SKM-1 treated with dmso at 0.1 percent for 144 hours (cell line): ENCODE measurements around the gene GRWD1.

ENCODE experiments used
- DNase-seq: peaks from one replicate; lab custom pipeline; 2025; ENCODE audit not compliant: unreplicated experiment; lab: John Stamatoyannopoulos, UW

GRWD1 gene

DNA sequence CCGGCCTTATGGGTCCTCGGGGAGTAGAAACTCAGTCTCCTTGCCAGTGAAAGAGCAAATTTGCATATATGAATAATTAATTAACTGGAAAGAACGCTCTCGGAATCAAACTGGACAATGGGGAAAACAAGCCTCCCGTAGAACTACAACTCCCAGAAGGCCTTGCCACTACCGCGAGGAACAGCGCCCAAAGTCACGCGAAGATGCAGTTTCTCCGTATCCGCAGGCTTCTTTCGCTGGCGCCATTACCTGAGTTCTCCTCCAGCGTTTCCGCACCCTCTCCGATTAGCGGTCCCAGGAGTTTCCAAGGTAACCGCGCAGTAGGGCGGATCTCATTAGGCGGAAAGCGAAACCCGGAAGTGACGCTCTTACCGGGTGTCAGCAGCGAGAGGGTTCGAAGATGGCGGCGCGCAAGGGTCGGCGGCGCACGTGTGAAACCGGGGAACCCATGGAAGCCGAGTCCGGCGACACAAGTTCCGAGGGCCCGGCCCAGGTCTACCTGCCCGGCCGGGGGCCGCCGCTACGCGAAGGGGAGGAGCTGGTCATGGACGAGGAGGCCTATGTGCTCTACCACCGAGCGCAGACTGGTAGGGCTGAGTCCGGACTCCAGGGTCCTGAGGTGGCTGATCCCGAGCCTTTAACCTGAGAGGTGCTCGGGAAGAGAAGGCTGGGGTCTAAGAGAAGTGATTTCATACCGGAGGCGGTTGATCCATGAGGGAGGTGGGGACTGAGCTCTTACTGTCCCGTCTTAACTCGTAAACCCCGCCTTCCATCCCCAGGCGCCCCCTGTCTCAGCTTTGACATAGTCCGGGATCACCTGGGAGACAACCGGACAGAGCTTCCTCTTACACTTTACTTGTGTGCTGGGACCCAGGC lies at the start of gene GRWD1:
Gene GRWD1 (plus strand): TSS at position 378 of the 876 bp plus-strand sequence. CDS start 23 bp downstream, at position 401.
- DNase-seq = peak; percentile 84

DNA sequence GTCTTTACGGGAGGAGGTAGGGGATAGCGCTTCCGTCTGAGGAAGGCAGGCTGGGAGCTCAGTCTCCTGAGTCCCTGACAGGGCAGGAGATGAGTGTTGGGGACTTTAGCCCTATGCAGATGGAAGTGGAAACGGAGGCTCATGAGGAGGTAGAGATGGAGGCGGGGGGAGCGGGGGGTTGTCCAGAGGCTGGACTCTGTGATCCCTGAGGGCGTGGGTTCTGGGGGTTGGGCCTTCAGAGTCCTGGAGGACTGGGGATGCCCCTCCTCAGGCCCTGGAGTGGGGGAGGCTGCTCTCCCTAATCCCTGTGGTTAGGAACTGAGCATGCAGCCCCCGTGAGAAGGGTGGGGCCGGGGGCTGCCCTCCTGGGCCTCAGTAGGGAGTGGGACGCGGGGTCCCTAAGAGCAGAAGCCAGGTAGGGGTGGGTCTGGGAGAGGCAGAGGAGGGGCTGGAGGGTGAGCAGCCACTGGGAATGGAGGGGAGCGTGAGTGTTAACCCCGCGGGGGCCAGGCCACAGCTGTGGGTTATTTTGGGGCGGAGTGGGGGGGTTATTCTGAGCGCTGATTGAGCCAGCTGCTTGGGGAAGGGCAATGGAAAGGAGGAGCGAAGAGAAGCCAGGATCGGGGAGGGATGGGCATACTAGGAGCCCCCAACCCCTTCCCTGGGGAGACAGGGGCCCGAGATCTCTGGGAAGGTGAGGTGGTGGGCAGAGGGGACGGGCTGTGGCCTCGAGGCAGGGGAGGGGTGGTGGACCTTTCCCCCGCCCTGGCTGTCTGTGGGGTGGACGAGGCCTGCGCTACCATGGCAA lies 49.6 kb upstream of the GRWD1 start:
- no peak for DNase-seq

DNA sequence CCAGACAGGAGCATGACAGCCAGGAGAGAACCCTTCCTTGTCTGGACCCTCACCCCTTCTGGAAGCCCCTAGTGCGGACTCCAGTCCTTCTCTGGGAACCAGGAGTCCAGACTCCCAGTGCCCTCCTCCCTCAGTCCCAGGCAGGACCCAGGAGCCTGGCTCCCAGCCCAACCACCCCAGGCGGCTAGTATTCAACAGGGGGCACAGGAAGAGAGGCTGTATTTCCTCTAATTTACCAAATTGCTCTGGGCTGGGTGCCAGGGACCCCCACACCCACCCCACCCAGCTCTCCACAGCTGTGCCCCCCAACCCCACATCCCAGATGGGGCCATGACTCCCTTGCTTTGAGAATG lies 49.0 kb upstream of the GRWD1 start:
- no peak for DNase-seq

DNA sequence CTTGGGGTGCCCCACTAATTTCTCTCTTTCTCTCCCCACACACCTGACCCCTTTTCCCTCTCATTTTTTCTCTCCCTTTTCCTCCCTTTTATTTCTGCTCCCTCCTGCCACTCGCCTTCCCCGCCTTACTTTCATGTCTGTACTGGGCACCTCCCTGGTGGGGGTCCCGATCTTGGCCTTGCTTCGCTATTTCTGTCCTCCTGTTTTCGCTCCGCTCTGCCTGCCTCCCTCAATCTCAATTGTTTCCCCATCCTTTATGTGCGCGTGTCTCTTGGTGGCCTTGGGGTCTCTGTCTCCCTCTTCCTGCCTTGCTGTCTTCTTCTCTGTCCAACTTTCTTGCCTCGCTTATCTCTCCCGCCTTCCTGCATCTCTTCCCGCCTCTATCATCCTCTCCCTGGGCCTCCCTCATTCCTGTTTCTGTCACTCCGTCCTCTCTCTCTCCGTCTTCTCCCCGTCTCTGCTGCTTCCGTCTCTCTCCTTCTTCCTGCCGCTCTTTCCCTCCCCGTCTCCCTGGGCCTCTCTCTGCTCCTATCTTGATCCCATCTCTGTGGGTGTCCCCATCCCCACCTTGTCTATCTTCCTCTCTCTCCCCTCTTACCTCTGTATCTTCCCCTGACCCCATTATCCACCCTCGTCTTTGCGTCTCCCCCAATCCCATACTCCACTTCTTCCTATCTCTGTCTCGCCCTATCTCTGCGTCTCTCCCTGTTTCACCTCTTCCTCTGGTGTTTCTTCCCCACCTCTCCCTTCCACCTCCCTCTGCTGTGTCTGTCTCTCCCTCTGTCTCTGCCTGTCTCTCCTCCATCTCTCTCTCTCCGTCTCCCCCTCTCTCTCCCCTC lies 48.3 kb upstream of the GRWD1 start:
- no peak for DNase-seq

DNA sequence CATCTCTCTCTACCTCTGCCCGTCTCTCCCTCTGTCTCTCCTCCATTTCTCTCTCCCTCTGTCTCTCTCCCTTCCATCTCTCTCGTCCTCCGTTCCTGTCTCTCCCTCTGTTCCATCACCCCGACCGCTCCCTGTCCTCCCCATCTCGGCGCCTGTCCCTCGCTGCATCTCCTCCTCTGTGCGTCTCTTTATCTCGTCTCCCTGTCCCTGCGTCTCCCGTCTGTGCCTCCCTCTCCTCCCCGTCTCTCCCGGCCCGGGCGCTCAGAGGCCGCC lies 47.7 kb upstream of the GRWD1 start:
- DNase-seq = no peak

DNA sequence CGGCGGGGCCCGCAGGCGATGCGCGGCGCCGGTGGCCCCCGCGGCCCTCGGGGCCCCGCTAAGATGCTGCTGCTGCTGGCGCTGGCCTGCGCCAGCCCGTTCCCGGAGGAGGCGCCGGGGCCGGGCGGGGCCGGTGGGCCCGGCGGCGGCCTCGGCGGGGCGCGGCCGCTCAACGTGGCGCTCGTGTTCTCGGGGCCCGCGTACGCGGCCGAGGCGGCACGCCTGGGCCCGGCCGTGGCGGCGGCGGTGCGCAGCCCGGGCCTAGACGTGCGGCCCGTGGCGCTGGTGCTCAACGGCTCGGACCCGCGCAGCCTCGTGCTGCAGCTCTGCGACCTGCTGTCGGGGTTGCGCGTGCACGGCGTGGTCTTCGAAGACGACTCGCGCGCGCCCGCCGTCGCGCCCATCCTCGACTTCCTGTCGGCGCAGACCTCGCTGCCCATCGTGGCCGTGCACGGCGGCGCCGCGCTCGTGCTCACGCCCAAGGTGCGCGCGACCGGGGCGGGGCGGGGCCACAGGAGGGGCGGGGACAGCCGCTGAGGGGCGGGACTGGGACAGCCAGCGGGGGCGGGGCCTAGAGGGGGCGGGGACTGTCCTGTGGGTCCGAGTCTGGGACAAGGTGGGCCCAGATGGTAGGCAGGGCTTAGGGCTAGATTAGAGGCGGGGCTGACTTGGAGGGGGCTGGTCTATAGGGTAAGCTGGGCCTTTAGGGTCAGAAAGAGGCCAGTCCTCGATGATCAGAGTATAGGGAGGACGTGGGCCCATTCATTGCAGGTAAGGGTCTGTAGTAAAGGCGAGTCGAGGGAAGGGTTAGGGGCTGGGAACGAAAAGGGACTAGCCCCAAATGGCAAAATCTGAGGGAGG lies 47.2 kb upstream of the GRWD1 start:
- DNase-seq = peak; percentile 66

DNA sequence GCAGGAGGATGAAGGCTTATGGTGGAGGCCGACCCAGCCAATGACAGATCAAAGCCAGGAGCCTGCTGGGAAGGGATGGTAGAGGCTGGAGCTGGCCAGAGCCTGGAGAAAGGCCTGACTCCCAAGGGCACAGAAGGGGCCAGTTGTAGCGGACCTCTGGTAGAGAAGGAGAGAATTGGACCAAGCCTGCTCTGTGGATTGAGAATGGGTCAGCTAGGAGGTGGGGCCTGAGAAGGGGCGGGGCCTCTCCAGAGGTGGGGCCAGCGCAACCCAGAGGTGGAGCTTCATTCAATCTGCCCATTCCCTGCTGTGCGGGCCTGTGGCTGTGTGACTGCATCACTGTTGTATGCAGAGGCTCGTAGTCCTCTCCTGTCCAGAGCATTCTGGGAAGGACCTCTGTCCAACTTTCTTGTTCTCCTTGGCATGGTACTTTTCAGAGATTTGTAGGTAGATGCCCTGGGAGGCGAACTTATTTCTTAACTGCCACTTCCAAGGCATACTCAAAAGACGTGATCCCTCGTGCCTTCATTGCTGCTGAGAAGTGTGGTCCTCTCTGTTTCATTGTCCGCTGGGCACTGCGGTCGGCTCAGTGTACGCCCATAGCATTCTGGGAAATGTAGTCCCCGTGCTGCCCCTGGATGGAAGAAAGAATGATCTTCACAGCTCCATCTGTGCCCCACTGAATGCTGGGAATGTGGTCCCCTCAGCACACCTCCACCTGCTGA lies 45.6 kb upstream of the GRWD1 start:
- DNase-seq = no peak

DNA sequence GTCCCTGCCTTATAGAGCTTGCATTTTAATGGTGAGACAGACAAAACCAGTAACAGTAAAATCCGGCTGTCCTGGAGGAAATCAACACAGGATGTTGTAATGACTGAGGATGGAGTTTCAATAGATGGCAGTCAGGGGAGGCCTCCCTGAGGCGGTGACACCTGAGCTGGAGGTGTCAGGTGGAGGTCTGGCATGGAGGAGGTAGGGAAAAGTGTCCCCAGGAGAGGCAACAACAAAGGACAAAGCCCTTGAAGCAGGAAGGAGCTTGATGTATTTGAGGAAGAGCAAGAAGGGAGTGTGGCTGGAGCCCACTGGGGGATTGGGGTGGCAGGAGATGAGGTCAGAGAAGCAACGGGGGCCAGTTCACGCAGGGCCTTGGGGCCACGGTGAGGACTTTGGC lies 44.5 kb upstream of the GRWD1 start:
- DNase-seq = no peak

DNA sequence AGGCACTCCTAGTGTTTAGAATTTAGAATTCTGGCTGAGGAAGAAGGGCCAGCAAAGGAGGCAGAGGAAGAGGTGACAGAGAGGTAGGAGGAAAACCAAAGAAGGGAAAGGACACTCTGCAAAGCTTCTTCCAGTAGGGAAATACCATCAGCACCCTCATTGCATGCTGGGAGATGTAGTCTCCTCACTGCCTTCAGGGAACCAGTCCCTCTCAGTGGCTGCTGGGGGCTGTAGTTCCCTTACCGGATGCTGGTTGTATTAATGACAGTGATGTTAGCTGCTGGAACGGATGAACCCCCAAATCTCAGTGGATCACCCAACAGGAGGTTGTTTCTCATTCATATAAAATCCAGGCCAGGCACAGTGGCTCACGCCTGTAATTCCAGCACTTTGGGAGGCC lies 42.2 kb upstream of the GRWD1 start:
- peak; percentile 26 for DNase-seq

DNA sequence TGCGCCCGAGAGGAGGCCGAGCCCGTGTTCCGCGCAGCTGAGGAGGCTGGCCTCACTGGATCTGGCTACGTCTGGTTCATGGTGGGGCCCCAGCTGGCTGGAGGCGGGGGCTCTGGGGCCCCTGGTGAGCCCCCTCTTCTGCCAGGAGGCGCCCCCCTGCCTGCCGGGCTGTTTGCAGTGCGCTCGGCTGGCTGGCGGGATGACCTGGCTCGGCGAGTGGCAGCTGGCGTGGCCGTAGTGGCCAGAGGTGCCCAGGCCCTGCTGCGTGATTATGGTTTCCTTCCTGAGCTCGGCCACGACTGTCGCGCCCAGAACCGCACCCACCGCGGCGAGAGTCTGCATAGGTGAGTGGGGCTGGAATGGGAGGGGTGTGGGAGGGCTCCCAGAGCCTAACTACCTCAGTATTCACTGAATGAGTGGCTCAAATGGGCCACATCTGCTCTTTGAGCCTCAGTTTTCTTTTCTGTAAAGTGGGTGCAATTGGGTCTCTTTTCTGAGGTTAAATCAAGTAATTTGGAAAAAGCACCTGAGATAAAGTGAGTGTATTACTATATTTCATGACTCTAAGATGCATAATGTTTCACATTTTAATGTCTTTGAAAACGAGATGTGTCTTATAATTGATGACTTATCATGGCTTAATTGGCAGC lies 40.6 kb upstream of the GRWD1 start:
- DNase-seq = no peak

DNA sequence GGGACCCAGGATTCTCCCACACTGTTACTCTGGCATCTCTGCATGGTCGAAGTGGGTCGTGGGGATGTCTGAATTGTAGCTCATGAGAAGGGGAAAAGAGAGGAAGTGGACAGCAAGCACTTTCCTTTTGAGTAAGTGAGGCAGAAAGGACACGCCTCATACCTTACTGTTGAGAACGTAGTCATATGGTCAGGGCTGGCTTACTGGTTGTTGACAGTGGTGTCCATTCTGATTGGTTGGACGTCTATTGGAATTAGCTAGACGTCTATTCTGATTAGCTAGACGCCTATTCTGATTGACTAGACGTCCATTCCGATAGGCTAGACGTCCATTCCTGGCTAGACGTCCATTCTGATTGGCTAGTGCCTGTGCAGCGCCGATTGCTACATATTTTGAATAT lies 39.9 kb upstream of the GRWD1 start:
- no peak for DNase-seq

DNA sequence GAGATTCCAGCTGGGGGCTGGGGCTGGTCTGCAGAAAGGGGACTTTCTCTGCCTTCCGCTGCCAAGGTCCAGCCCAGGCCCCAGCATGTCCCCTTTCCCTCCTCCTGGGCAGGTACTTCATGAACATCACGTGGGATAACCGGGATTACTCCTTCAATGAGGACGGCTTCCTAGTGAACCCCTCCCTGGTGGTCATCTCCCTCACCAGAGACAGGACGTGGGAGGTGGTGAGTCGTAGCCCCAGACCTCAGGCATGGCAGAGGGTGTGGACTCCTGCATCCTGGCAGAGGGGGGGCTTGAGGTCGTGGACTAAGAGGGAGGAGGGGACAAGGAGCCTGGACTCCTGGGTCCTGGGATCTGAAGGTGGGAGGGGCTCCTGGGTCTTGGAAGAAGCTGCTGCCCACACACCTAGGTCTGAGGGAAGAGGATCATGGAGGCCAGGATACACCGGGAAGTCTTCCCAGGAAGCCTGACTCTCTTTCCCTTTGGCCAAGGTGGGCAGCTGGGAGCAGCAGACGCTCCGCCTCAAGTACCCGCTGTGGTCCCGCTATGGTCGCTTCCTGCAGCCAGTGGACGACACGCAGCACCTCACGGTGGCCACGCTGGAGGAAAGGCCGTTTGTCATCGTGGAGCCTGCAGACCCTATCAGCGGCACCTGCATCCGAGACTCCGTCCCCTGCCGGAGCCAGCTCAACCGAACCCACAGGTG lies 31.8 kb upstream of the GRWD1 start:
- DNase-seq = no peak

DNA sequence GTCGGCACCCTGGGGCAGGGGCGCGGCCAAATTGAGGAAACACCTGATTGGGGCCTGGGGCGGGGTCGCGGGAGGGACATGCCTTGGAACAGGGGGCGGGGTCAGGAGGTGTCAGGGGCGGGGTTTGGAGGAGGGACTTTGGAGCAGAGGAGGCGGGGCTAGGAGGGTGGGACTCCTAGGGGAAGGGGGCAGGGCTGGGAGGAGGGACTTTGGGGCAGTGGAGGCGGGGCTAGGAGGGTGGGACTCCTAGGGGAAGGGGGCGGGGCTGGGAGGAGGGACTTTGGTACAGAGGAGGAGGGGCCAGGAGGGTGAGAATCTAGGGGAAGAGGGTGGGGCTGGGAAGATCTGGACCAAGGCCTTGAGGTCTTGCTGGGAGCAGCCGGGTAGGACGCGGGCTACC lies 30.4 kb upstream of the GRWD1 start:
- DNase-seq = peak; percentile 15

DNA sequence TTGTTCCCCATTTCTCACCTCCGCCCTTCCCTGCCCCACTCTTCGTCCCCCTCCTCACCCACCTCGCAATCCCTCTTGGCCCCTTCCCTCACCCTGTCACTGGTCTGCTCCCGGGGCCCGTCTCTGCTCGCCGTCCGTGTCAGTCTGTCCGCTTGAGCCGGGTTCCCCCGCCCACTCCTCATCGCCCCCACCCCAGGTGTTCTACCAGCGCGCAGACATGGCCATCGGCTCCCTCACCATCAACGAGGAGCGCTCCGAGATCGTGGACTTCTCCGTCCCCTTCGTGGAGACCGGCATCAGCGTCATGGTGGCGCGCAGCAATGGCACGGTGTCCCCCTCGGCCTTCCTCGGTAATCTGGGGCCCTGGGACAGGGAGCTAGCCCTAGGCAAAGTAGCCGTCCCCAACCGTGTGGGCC lies 30.0 kb upstream of the GRWD1 start:
- DNase-seq = no peak

DNA sequence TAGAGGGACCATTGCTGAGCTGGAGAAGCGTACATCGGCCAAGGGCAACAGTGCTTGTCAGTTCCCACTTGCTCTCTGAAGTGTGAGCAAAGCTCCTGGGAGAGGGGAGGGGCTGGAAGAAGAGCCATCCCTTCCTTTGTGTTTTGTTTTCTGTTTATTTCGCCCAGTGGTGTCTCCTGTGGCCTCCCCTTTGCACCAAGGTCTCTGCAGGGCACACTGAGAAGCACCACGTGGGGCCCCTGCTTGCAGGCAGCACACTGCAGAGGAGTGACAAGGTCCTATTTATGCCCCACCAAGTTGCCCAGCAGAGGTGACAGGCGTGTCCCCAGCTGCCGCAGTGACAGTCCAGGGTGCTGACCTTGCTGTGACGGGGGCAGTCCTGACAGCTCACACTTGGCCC lies 28.4 kb upstream of the GRWD1 start:
- no peak for DNase-seq

DNA sequence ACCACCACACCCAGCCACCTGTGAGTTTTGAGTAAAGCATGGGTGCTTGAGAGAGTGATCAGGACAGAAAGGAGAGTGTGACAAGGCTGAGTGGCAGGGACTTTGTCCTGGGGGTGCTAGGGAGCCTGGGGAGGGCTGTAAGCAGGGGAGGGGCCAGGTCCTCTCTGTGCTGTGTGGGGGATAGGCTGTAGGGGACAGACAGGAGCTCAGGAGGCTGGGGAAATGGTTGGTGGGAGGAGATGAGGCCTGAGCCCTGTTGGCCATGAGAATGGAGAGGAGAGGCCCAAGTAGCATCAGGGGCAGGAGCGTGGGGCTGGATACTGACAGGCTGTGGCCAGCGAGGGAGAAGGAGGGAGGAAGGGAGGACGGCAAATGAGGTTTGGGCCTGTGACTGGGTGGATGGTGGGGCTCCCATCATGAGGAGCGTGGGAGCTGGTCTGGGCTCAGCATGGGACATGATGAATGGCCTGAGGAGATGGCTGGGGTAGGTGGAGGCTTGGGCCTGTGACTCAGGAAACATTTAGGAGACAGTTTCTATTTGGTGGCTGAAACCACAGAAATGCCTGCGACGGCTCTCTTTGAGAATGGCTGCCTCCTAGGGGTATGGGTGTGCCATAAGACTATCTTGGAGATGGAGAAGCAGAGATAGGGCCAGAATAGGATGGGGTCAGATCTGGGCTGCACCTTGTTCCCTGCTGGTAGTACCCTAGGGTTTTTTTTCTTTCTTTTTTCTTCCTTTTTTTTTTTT lies 27.3 kb upstream of the GRWD1 start:
- no peak for DNase-seq

DNA sequence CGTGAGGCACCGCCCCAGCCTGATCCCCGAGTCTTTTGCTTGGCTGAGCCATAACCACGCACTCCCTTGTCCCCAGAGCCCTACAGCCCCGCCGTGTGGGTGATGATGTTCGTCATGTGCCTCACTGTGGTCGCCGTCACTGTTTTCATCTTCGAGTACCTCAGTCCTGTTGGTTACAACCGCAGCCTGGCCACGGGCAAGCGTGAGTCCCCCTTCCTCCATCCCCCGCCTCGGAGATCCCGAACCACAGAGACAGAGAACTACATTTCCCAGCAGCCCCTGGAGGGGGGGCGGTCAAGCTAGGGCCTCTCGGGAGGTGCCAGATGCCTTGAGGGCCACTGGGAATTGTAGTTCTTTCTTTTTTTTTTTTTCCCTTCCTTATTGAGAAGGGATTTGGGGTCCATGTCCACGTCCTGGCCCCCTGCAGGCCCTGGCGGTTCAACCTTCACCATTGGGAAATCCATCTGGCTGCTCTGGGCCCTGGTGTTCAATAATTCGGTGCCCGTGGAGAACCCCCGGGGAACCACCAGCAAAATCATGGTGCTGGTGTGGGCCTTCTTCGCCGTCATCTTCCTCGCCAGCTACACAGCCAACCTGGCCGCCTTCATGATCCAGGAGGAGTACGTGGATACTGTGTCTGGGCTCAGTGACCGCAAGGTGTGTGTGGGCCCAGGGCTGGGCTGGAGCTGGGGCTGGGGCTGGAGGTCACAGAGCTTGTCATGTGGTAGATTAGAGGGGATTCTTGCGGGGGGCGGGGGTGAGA lies 26.4 kb upstream of the GRWD1 start:
- DNase-seq = peak; percentile 10
